ENCODE results near the gene NPHP3. TPM values are rescaled to one million over a fixed set of nuclear protein-coding genes. Genes with fewer than 3 reads are reported as not detected.
"Not testable (repeated sequence)": the region's sequence is repeated elsewhere in the genome, so short reads cannot be mapped to it uniquely, and the experiment has no call there.

NPHP3 gene
- total and polyA plus RNA-seq, 2 of the 4 experiments (the other 2 are of a cell fraction), result 19.9 to 21.3 TPM

- H4K91ac ChIP-seq (ENCODE audit: insufficient read depth, low read depth, low read length); H3K4ac ChIP-seq (ENCODE audit: low read depth, low read length); H3K9me3 ChIP-seq (ENCODE audit: control insufficient read depth, insufficient read depth, low read length); H2BK5ac ChIP-seq (ENCODE audit: low read depth, low read length, poor library complexity, severe bottlenecking); H3K56ac ChIP-seq (ENCODE audit: extremely low read depth, insufficient read depth, low read length); H3K18ac ChIP-seq (ENCODE audit: low read depth, low read length); dilution Hi-C loops (cut with HindIII; ENCODE audit: low sequenced_read_pairs, unreplicated experiment); H3K9ac ChIP-seq (ENCODE audit: low read depth, low read length); POLR2A ChIA-PET (ENCODE audit: unreplicated experiment); H2BK120ac ChIP-seq (ENCODE audit: low read depth, low read length); H2BK20ac ChIP-seq (ENCODE audit: low read depth, low read length); H3K9me1 ChIP-seq (ENCODE audit: insufficient read depth, low read length); H3K4me3 ChIP-seq (ENCODE audit: insufficient read depth, low read depth, low read length); DNase-seq; H3K79me1 ChIP-seq (ENCODE audit: low read depth in 1 of 2, low read length in 2 of 2); H3K23ac ChIP-seq (ENCODE audit: low read depth, low read length); H2AK5ac ChIP-seq (ENCODE audit: low read depth, low read length); H3K27me3 ChIP-seq (ENCODE audit: control insufficient read depth, insufficient read depth, low read length); H4K5ac ChIP-seq (ENCODE audit: low read depth, low read length); H2BK15ac ChIP-seq (ENCODE audit: low read depth, low read length); H4K8ac ChIP-seq (ENCODE audit: low read depth in 2 of 2, low read length in 2 of 2); BruUV-seq (replicated peaks); H3K14ac ChIP-seq (replicated peaks; ENCODE audit: low read depth, low read length); H3K27ac ChIP-seq (ENCODE audit: insufficient read depth, low read length); intact Hi-C loops (cut with micrococcal nuclease); ATAC-seq (ENCODE audit: low read depth); H2AFZ ChIP-seq (replicated peaks; ENCODE audit: low read length, poor library complexity); H4K20me1 ChIP-seq (ENCODE audit: insufficient read depth, low read length); H3K4me1 ChIP-seq (ENCODE audit: control insufficient read depth, insufficient read depth, low read length); H2AK9ac ChIP-seq (replicated peaks; ENCODE audit: low read depth, low read length, poor library complexity); H3K36me3 ChIP-seq (ENCODE audit: control insufficient read depth, insufficient read depth, low read length); H3K4me2 ChIP-seq (ENCODE audit: low read depth, low read length): not testable (repeated sequence)
- CTCF ChIA-PET, result interaction anchor here (0.6 to 1.4 kb wide), 2 partner anchors 16 to 647 kb away, joined by 3 to 4 read pairs; no protein-coding TSS in a partner anchor
- 69% methylated on average over 6 of the region's 9 CpGs; no CpG with 5 or more reads in 1 of the 2 experiments for WGBS, 2 experiments (ENCODE audit: extremely low coverage in 2 of 2, insufficient read length in 1 of 2)
- in situ Hi-C loops (cut with MboI; ENCODE audit: low sequenced_read_pairs), result loop anchor here (25.0 kb wide), 2 partner anchors 291 to 1191 kb away; partner anchors contain the start of gene TMEM108
Observed at GRCh38 chr3:132746720-132747119, 24.5 kb upstream of the NPHP3 start.
